BJ (cell line): Measurements from ENCODE around the gene FKBP8. TPM values are rescaled to one million over a fixed set of nuclear protein-coding genes. Genes with fewer than 3 reads are reported as not detected.
"Not testable (repeated sequence)": the region's sequence is repeated elsewhere in the genome, so short reads cannot be mapped to it uniquely, and the experiment has no call there.

Source experiments
- CTCF ChIA-PET: fragments of 350-600 bp; formaldehyde crosslinking; extraction: SDS; loops from one replicate; lab custom pipeline; 2021; ENCODE audit warnings: antibody characterized with exemption, inconsistent platforms; lab: Yijun Ruan, JAX
- POLR2A ChIA-PET: fragments of 300-600 bp; sonication (Branson Sonifier 250); formaldehyde crosslinking; extraction: SDS; loops from one replicate; lab custom pipeline; 2021; ENCODE audit warnings: antibody characterized with exemption; lab: Charles Lee
- DNase-seq: peaks from one replicate; pipeline ENCODE4 v3.0.0-alpha.2; 2011; ENCODE audit warnings: low read depth
- H3K27me3 ChIP-seq: 2 replicates; pipeline ENCODE4 v1.6.0; 2011; ENCODE audit warnings: low read length; ENCODE audit not compliant: control insufficient read depth, insufficient read depth
- H3K36me3 ChIP-seq: 2 replicates; pipeline ENCODE4 v1.5.1; 2011; ENCODE audit warnings: low read length; ENCODE audit not compliant: control insufficient read depth, insufficient read depth
- H3K4me3 ChIP-seq: 2 replicates; pipeline ENCODE4 v1.5.1; 2011; ENCODE audit warnings: low read depth, mild to moderate bottlenecking, control low read depth, low read length
- CTCF ChIP-seq: IDR thresholded peaks from 2 replicates; pipeline ENCODE4 v1.5.1; 2011; ENCODE audit warnings: low read depth, mild to moderate bottlenecking, control low read depth, inconsistent platforms, low read length, moderate library complexity; ENCODE audit not compliant: insufficient read depth
- polyA plus RNA-seq: library from polyadenylated mRNA; depleted of rRNA; stranded (reverse); fragments of >200 nt; gene quantifications from 2 replicates; pipeline ENCODE4 v1.2.3, GENCODE V29; 2011

FKBP8 gene
- polyA plus RNA-seq, 1 experiment: 280 TPM

GRCh38 chr19:18529782-18530181, 13.6 kb downstream of the FKBP8 start:
- ChIA-PET POLR2A (interaction anchor here (0.6 kb wide), 1 partner anchor 14 kb away, joined by 6 read pairs; no protein-coding TSS in a partner anchor), CTCF (interaction anchor here (0.6 to 1.7 kb wide), 4 partner anchors 13 to 322 kb away, joined by 3 to 5 read pairs (median 4); no protein-coding TSS in a partner anchor)
- peaks cover 13% of the 10 kb centered on the region for H3K36me3 ChIP-seq
- TF ChIP-seq CTCF: no peak
- no peak for DNase-seq
- H3K27me3 ChIP-seq: no peaks in the 10 kb centered on the region
- no peak overlapping the region for H3K4me3 ChIP-seq

- no peak for DNase-seq
- ChIA-PET POLR2A (no interaction called here), CTCF (interaction anchor here (0.6 kb wide), 1 partner anchor 55 kb away, joined by 3 read pairs; no protein-coding TSS in a partner anchor)
- Histone ChIP-seq H3K36me3 (no peaks in the 10 kb centered on the region), H3K4me3 (no peak overlapping the region), H3K27me3 (no peaks in the 10 kb centered on the region)
- TF ChIP-seq CTCF: no peak
Measured at GRCh38 chr19:18526316-18526715, 17.1 kb downstream of the FKBP8 start.

- Histone ChIP-seq H3K4me3 (no peak overlapping the region), H3K27me3 (no peaks in the 10 kb centered on the region), H3K36me3 (no peaks in the 10 kb centered on the region)
- ChIA-PET POLR2A (no interaction called here), CTCF (interaction anchor here (0.7 kb wide), 2 partner anchors 57 to 66 kb away, joined by 3 read pairs; no protein-coding TSS in a partner anchor)
- DNase-seq: no peak
- TF ChIP-seq CTCF: no peak
Measured at GRCh38 chr19:18523841-18524240, 19.5 kb downstream of the FKBP8 start.

GRCh38 chr19:18522862-18523440, 20.4 kb downstream of the FKBP8 start:
- DNase-seq, POLR2A ChIA-PET, H3K4me3 ChIP-seq, H3K36me3 ChIP-seq, H3K27me3 ChIP-seq: not testable (repeated sequence)
- CTCF ChIA-PET: interaction anchor here (0.7 to 1.8 kb wide), 3 partner anchors 42 to 67 kb away, joined by 3 to 5 read pairs (median 3); no protein-coding TSS in a partner anchor

GRCh38 chr19:18522124-18522861, 21.1 kb downstream of the FKBP8 start:
- POLR2A ChIA-PET: interaction anchor here (0.6 kb wide), 1 partner anchor 36 kb away, joined by 3 read pairs; no protein-coding TSS in a partner anchor
- peak overlapping the region; percentile 100 for H3K4me3 ChIP-seq
- H3K36me3 ChIP-seq: no peaks in the 10 kb centered on the region
- peak; percentile 36 for TF ChIP-seq CTCF
- CTCF ChIA-PET: interaction anchor here (0.9 to 1.8 kb wide), 5 partner anchors 22 to 67 kb away, joined by 3 to 5 read pairs (median 4); partner anchors contain the start of gene REX1BD
- DNase-seq: peak; percentile 100
- no peaks in the 10 kb centered on the region for H3K27me3 ChIP-seq
